ENCODE results near the gene HSP90AA1. TPM values are rescaled to one million over a fixed set of nuclear protein-coding genes. Genes with fewer than 3 reads are reported as not detected.
A peak's percentile ranks its signal among the peaks of the same experiment; 100 is the strongest.

Gene HSP90AA1
- total and polyA plus RNA-seq, 11 donors, result 351 to 956 (median 427) TPM

- DNase-seq (peak in 1 of 5 donors; percentile 15), ATAC-seq (no peak)
- Histone ChIP-seq H3K36me3 (peaks cover 3 to 84% (median 76%) of the 10 kb centered on the region in 9 donors), H3K9me3 (no peaks in the 10 kb centered on the region), H3K27ac (no peak overlapping the region), H3K4me3 (no peak overlapping the region), H3K4me1 (peaks cover 0 to 14% (median 6%) of the 10 kb centered on the region in 12 donors), H3K27me3 (no peaks in the 10 kb centered on the region)
- intact Hi-C loops (cut with DNase I), result no loop called here
- WGBS, 4 donors, result 68 to 77% (median 69%) methylated on average over 9 to 11 of the region's 11 CpGs
- TF ChIP-seq CTCF (IDR thresholded peaks at IDR 0.05), result no peak
- no peak for TF ChIP-seq POLR2A (IDR thresholded peaks at IDR 0.05)
These were observed 36.2 kb downstream of the HSP90AA1 start for GRCh38 chr14:102050625-102051024.

GRCh38 chr14:102050026-102050405 is 36.8 kb downstream of the HSP90AA1 start:
- intact Hi-C loops (cut with DNase I), result no loop called here
- Histone ChIP-seq H3K36me3 (peaks cover 3 to 88% (median 82%) of the 10 kb centered on the region in 9 donors), H3K4me3 (no peak overlapping the region), H3K9me3 (no peaks in the 10 kb centered on the region), H3K27me3 (no peaks in the 10 kb centered on the region), H3K4me1 (peaks cover 0 to 18% (median 6%) of the 10 kb centered on the region in 12 donors), H3K27ac (no peak overlapping the region)
- no peak for ATAC-seq
- 85 to 94% (median 88%) methylated on average over 11 to 12 of the region's 12 CpGs for WGBS, 4 donors
- DNase-seq, result no peak
- TF ChIP-seq POLR2A (IDR thresholded peaks at IDR 0.05) (no peak), CTCF (IDR thresholded peaks at IDR 0.05) (no peak)

- TF ChIP-seq POLR2A (IDR thresholded peaks at IDR 0.05), result no peak
- TF ChIP-seq CTCF (IDR thresholded peaks at IDR 0.05), result no peak
- intact Hi-C loops (cut with DNase I), result loop anchor here in 9 of 10 donors (5.0 to 10.0 kb wide), 7 partner anchors 45 to 342 kb away; partner anchors contain the start of gene ZNF839 (in 2 of the 9)
- H3K36me3 ChIP-seq, result peaks cover 3 to 94% (median 87%) of the 10 kb centered on the region in 9 donors
- WGBS, 4 donors, result 81 to 86% (median 85%) methylated on average over 19 to 25 of the region's 25 CpGs
- ATAC-seq (no peak), DNase-seq (no peak)
- H3K4me3 ChIP-seq, result no peak overlapping the region
- H3K27me3 ChIP-seq, result no peaks in the 10 kb centered on the region
- H3K9me3 ChIP-seq, result no peaks in the 10 kb centered on the region
- H3K4me1 ChIP-seq, result peaks cover 0 to 23% (median 7%) of the 10 kb centered on the region in 12 donors
- H3K27ac ChIP-seq, result no peak overlapping the region
These were observed 37.4 kb downstream of the HSP90AA1 start for GRCh38 chr14:102049258-102050025.

- H3K4me3 ChIP-seq, result no peak overlapping the region
- H3K27ac ChIP-seq, result no peak overlapping the region
- intact Hi-C loops (cut with DNase I), result loop anchor here in 9 of 10 donors (5.0 to 10.0 kb wide), 7 partner anchors 47 to 341 kb away; partner anchors contain the start of gene ZNF839 (in 2 of the 9)
- TF ChIP-seq CTCF (IDR thresholded peaks at IDR 0.05) (no peak), POLR2A (IDR thresholded peaks at IDR 0.05) (no peak)
- WGBS, 4 donors, result 86 to 92% (median 90%) methylated on average over 27 to 33 of the region's 33 CpGs
- H3K4me1 ChIP-seq, result peaks cover 0 to 34% (median 11%) of the 10 kb centered on the region in 12 donors
- no peaks in the 10 kb centered on the region for H3K9me3 ChIP-seq
- ATAC-seq (no peak), DNase-seq (no peak)
- no peaks in the 10 kb centered on the region for H3K27me3 ChIP-seq
- H3K36me3 ChIP-seq, result peaks cover 3 to 100% (median 91%) of the 10 kb centered on the region in 9 donors
These were observed 38.9 kb downstream of the HSP90AA1 start for GRCh38 chr14:102047808-102048540.

Measured in heart left ventricle (tissue), 16 donors.